HUES64 (cell line): Measurements from ENCODE around the gene RBM26.

Source experiments
- H3K27ac ChIP-seq: 2 replicates; pipeline ENCODE4 v1.7.0; 2013; ENCODE audit warnings: low read depth, low read length, inconsistent platforms
- H3K27me3 ChIP-seq: 2 replicates; pipeline ENCODE4 v1.6.1; 2013; ENCODE audit warnings: mild to moderate bottlenecking, low read length; ENCODE audit not compliant: insufficient read depth
- H3K36me3 ChIP-seq: 2 replicates; pipeline ENCODE4 v1.6.1; 2013; ENCODE audit warnings: mild to moderate bottlenecking, low read length; ENCODE audit not compliant: insufficient read depth
- H3K4me1 ChIP-seq: 2 replicates; pipeline ENCODE4 v1.6.1; 2013; ENCODE audit warnings: mild to moderate bottlenecking, low read length, moderate library complexity; ENCODE audit not compliant: insufficient read depth
- H3K4me3 ChIP-seq: 2 replicates; pipeline ENCODE4 v1.5.1; 2013; ENCODE audit warnings: mild to moderate bottlenecking, low read length, moderate library complexity
- H3K9ac ChIP-seq: 2 replicates; pipeline ENCODE4 v1.6.1; 2013; ENCODE audit warnings: mild to moderate bottlenecking, low read depth, low read length
- H3K9me3 ChIP-seq: 2 replicates; pipeline ENCODE4 v1.6.1; 2013; ENCODE audit warnings: low read depth, low read length; ENCODE audit not compliant: insufficient read depth
- WGBS: fragments of 150-250, 120-280 bp; methylation state at CpG from one replicate; pipeline ENCODE4 v1.1.7; 2013; ENCODE audit warnings: missing lambda C conversion rate; 5-methylcytosine and 5-hydroxymethylcytosine counted together

RBM26 gene

DNA sequence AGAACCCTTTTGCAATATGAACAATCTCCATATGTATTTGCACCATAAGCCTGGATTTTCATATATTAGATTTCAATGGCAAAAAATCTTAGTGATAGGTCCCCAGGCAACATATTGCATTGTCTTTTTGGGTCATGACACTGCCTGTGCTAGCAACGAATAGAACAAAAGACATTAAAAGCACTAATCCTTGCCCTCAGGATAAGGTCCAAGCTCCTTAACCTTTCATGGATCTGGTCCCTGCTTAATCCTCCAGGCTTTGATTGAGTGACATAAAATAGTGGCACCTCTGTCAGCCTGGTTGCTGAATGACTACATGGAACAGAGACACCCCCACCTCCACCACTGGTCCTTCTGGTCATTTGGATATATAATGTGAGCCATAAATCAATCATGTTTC is 134.4 kb downstream of the RBM26 start:
- no peak overlapping the region for H3K27ac ChIP-seq
- WGBS = 52% methylated on average over 1 of the region's 1 CpG
- peaks cover 27% of the 10 kb centered on the region for H3K4me1 ChIP-seq
- no peaks in the 10 kb centered on the region for H3K27me3 ChIP-seq
- peaks cover 14% of the 10 kb centered on the region for H3K9me3 ChIP-seq
- no peak overlapping the region for H3K4me3 ChIP-seq
- no peak overlapping the region for H3K9ac ChIP-seq
- H3K36me3 ChIP-seq = no peaks in the 10 kb centered on the region

DNA sequence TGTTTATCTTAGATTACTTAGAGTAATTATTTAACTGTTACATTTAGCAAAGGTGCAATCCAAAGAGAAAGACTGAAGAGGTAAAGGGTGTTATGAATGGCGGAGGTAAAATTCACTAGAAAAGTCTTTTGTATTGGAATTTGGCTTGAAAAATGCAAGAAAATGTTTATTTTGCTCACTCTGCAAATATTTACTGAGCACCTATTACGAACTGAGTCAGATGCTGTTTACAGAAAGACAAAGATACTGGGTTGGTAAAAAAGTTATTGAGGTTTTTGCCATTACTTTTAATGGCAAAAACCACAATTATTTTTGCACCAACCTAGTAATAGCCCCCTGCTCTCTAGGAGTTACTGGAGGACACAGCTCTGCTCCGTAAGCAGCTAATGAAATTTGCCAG is 135.2 kb downstream of the RBM26 start:
- Histone ChIP-seq H3K36me3 (no peaks in the 10 kb centered on the region), H3K9me3 (peaks cover 14% of the 10 kb centered on the region), H3K9ac (no peak overlapping the region), H3K4me1 (peaks cover 27% of the 10 kb centered on the region), H3K27me3 (no peaks in the 10 kb centered on the region), H3K4me3 (no peak overlapping the region), H3K27ac (no peak overlapping the region)
- 95% methylated on average over 3 of the region's 3 CpGs for WGBS
